ENCODE data around the gene DRICH1.
"Not testable (repeated sequence)": the region's sequence is repeated elsewhere in the genome, so short reads cannot be mapped to it uniquely, and the experiment has no call there.

Gene DRICH1

DNA sequence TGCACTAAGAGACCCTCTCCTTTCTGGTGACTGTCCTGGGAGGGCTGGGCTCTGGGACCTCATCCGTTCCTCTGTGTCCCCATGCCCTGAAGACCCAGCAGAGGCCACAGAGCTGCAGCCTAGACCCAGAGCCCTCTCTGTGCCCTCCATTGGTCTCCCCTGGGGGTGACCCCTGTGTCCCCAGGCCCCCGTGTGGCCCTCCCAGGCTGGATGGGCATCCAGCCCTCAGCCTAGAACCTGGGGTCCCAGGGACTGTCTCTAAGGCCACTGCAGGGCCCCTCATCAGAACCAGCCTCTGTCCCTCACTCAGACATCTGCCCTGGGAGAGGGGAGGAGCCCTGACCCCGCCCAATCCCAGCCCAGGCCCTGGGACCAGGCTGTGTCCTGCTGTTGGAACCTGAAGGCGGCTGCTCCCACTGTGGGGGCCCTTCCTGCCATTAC is 57.7 kb downstream of the DRICH1 start:
- no peak for DNase-seq (ENCODE audit: low read depth, low spot score)
- H3K4me3 ChIP-seq (ENCODE audit: low read length), result no peak overlapping the region

DNA sequence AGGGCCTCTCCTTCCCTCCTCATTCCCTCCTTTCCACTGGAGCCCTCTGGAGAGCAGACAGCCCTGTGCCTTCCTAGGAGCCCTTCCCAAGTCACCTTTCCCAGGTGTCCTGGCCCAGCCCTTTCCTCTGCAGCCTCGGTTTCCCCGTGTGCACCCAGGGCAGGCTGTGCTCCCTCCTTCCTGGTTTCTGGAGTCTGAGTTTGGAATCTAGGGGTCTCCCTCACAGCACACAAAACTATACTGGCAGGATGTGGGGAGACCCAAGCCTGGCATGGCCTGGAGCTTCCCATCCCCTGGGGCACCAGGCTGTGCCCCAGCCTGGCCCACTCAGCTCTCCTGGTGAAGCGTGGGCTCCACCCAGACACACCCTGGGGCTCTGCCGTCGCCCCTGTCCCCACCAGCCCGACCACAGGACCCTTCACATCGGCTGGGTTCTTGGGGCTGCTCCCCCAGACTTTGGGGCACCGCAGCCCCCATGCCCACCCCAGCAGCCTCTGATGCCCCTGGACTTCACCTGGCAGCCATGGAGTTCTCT is 58.4 kb downstream of the DRICH1 start:
- not testable (repeated sequence) for DNase-seq (ENCODE audit: low read depth, low spot score); H3K4me3 ChIP-seq (ENCODE audit: low read length)

DNA sequence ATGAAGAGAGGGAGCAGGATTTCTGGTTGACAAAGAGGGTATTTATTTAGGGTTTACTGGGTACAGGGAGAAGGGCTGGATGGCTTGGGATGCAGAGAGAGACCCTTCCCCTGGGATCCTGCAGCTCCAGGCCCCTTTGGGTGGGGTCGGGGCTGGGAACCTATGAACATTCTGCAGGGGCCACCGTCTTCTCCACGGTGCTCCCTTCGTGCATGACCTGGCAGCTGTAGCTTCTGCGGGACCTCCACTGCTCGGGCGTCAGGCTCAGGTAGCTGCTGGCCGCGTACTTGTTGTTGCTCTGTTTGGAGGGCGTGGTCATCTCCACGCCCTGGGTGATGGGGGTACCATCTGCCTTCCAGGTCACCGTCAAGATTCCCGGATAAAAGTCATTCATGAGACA is 59.0 kb downstream of the DRICH1 start:
- DNase-seq (ENCODE audit: low read depth, low spot score); H3K4me3 ChIP-seq (ENCODE audit: low read length): not testable (repeated sequence)

DNA sequence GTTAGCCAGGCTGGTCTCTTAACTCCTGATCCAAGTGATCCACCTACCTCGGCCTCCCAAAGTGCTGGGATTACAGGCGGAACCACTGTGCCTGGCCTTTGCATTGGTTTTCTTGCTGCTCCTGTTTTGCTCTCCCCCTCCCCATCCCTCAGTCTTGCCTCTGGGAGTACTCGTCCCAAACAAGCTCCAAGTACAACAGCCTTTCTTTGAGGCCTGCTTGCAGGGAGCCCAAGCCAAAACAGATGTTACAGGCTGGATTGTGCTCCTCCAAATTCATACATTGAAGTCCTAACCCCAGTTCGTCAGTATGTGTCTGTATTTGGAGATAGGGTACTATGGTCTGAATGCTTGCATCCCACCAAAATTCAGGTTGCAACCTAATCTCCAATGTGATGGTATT is 60.6 kb downstream of the DRICH1 start:
- no peak for DNase-seq (ENCODE audit: low read depth, low spot score)
- no peak overlapping the region for H3K4me3 ChIP-seq (ENCODE audit: low read length)

DNA sequence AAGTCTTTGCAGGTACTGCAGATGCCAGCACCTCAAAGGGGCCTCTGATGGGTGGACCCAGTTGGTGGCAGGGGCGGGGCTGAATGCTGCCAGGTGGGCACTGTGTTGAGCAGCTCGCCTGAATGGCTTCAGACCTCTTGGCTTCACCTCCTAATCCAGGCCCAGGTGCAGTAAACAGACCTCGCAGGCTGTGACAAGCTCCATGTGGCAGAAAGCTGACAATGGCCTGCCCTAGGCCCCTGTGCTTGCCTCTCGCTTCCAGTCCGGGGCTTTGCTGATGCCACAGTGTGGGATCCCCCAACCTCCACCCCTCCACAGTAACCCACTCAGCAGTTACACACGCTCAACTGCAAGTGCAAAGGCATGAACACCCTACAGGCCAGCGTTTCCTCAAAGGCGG is 61.4 kb downstream of the DRICH1 start:
- no peak overlapping the region for H3K4me3 ChIP-seq (ENCODE audit: low read length)
- no peak for DNase-seq (ENCODE audit: low read depth, low spot score)

DNA sequence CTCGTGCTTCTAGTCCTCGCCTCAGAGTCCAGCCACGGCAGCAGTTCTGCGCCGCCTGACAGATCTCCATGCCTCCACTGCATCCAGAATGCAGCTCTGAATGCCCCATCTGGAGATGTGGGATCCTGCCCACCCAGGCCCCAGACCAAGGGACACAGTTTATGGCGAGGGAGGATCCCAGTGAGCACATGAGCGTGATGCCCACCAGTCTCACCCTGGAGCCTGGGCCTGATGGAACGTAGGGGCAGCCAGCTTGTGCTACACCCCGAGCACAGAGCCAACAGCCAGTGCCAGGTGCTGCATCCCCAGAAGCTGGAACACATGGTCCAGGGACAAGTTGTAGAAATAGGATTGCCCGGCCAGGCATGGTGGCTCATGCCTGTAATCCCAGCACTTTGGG is 62.4 kb downstream of the DRICH1 start:
- no peak for DNase-seq (ENCODE audit: low read depth, low spot score)

DNA sequence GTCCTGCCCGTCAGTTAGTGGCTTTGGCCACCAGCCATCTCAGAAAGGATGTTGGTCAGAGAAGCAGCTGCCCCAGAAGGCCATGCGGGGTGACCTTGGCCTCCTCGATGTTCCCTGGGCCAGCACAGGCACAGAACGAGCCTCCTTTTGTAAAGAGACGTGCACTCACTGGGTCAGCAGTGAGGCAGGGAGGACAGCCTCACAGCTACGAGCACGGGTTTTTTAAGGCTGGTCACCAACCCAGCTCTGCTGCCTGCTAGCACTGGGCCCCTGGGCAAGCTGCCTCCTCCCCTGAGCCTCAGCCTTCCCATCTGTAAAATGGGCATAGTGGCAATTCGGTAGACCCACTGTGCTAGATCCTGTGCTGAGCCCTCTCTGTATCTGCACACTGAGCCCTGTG is 62.8 kb downstream of the DRICH1 start:
- DNase-seq (ENCODE audit: low read depth, low spot score), result no peak
- no peak overlapping the region for H3K4me3 ChIP-seq (ENCODE audit: low read length)

More for the DNA sequence above, 62.4 kb downstream of the DRICH1 start:
- H3K4me3 ChIP-seq (ENCODE audit: low read length), result no peak overlapping the region

DNA sequence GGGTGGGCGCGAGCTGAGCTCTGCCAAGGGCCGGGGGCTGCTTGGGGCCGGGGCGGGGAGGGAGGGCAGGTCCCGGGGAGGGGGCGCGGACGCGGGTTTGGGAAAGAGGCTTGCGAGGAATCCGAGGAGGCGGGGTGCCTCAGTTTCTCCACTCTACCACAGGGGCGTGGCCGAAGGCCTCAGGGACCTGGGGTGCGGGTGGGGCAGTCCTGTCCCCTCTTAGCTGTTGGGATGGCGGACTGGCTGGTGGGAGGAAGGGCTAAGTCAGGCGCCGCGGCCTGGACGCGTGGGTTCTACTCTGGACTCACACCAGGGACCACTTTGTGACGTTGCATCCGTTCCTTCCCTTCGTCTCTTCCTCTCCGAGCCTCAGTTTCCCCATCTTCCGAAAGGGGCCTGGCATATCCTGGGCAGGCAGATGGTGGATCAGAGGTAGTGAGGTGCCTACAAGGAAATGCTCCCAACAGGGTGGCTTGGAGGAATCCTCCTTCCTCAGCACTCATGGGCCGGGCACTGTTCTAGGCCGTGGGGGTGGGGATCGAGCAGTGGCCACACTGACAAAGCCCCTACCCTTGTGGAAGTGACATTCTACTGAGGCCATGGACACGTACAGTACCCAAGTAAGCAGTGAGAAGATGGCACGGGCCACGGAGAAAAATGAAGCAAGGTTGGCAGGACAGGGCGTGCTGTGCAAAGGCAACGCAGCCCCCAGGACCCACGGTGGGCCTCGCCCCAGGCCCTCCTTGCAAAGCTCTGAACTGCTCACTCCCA is 65.2 kb downstream of the DRICH1 start:
- DNase-seq (ENCODE audit: low read depth, low spot score), result no peak
- H3K4me3 ChIP-seq (ENCODE audit: low read length), result no peak overlapping the region

DNA sequence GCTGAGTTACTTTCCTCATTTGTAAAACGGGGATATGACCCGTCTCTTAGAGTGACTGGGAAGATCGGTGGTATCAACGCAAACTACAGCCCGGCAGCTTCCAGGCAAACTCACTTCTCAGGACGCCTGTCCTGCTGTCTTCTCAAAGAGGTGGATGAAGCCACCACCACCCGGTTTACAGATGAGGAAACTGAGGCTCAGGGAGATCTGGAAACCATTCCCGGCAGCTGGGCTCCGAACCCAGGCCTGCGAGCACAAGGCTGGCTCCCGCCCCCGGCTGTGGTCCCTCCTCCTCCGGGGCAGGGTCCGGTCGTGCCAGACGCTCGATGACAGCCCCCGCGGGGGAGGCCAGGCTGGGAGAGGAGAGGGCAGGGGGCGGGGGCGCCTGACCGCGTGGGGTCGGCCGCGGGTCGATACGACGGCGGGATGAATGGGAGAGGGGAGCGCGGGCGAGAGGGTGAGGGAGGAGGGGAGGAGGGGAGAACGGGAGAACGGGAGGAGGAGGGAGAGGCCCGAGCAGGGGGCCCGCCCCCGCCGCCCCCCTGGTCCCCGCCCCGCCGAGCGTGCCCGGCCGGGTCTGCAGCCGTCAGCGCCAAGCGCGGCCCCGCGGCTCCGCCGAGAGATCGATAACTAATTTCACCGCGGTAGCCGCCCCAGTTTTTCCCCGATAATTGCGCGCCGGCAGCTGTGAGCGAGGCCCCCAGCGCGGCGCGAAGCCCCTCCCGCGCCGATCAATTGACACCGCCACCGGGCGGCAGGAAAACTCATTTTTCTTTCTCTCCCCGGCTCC is 66.0 kb downstream of the DRICH1 start:
- DNase-seq (ENCODE audit: low read depth, low spot score), result no peak
- H3K4me3 ChIP-seq (ENCODE audit: low read length), result no peak overlapping the region

DNA sequence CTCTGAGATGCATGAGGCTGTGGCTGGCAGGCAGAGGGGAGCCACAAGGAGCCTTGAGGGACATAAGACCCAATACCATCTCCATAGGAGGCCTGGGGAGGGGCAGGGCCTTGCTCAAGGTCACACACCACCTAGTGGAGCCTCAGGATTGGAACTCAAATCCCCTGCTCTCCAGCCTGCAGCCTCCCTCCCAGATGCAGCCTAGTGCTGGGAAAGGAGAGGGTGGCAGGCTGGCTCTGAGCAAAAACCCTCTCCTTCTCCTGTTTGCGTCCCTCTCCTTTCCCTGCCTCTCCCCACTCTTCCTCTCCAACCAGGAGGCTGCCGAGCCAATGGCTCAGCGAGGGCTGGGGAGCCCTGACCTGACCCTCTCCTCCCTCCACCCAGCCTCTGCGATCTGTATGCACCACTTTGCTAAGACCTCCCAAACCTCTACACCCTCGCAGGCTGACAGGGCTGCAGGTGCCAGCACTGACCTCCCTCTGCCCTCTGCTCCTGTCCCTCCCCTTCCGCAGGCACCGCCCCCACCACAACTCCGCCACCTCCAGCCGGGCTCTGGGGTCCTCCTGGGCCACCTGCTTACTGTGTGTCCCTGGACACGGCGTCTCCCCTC is 66.7 kb downstream of the DRICH1 start:
- no peak overlapping the region for H3K4me3 ChIP-seq (ENCODE audit: low read length)
- no peak for DNase-seq (ENCODE audit: low read depth, low spot score)

DNA sequence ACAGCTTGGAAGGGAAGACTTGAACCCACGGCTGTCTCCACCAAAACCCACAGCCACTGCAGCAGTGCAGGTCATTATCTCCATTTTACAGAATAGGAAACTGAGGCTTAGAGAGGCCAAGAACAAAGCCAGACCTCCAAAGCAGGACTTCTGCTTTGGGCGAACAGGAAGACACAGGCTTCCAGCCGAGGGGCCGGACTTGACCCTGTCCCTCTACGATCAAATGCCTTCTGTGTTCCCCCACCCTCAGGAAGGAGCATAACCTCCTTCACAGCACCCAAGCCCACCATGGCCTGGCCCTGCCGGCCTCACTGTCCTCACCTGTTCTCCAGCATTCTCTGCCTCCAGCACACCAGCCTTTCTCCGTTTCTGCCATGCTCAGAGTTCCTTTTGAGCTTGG is 67.8 kb downstream of the DRICH1 start:
- DNase-seq (ENCODE audit: low read depth, low spot score), result no peak
- H3K4me3 ChIP-seq (ENCODE audit: low read length), result no peak overlapping the region

DNA sequence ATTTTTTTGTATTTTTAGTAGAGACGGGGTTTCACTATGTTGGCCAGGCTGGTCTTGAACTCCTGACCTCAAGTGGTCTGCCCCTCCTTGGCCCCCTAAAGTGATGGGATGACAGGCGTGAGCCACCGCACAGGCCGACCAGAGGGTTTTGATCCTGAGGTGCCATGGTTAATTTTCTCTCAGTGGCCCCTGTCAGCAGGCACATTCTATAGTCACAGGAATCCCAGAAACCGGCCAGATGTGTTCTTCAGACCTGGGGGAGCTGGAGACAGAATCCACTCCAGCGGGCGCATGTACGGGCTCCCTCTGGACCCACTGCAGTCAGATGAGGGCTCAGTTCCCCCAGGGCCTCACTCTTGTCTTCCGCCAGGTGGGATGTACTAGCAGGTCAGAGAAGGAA is 69.0 kb downstream of the DRICH1 start:
- DNase-seq (ENCODE audit: low read depth, low spot score), result no peak
- no peak overlapping the region for H3K4me3 ChIP-seq (ENCODE audit: low read length)

DNA sequence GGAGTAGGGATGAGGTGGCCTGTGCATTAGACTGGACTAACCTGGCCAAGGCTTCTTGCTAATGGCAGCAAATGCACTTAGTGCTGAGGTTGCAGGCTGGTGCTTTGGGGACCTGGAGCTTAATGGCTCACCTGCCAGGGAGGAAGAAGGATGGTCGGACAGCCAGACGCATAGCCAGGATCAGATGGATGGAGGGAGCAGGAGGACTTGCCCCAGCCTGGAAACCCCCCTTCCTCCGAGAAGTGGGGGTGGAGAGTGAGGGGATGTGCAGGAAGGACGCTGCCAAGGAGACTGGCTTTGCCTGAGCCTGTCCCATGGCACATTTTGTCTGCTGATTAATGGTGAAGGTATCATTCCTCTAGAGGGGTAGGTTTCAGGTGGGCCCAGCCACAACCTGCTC is 69.9 kb downstream of the DRICH1 start:
- no peak for DNase-seq (ENCODE audit: low read depth, low spot score)
- no peak overlapping the region for H3K4me3 ChIP-seq (ENCODE audit: low read length)

DNA sequence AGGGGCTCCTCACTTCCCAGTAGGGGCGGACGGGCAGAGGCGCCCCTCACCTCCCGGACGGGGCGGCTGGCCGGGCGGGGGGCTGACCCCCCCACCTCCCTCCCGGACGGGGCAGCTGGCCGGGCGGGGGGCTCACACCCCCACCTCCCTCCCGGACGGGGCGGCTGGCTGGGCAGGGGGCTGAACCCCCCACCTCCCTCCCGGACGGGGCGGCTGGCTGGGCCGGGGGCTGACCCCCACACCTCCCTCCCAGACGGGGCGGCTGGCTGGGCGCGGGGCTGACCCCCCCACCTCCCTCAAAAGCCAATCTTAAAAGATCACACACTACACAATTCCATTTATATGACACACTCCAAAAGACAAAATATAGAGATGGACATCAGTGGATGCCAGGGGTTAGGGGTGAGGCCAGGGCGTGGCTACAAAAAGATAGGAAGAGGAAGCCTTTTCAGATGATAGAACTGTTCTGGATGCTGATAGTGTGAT is 71.1 kb downstream of the DRICH1 start:
- H3K4me3 ChIP-seq (ENCODE audit: low read length); DNase-seq (ENCODE audit: low read depth, low spot score): not testable (repeated sequence)

DNA sequence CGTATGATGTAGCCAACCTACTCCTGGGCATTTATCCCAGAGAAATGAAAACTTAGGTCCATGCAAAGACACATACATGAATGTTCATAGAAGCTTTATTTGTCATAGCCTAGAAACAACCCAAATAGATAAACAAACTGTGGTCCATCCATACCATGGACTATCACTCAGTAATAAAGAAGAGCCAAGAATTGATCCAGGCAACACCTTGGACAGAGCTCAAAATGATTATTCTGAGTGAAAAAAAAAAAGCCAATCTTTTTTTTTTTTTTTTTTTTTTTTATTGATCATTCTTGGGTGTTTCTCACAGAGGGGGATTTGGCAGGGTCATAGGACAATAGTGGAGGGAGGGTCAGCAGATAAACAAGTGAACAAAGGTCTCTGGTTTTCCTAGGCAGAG is 71.9 kb downstream of the DRICH1 start:
- H3K4me3 ChIP-seq (ENCODE audit: low read length); DNase-seq (ENCODE audit: low read depth, low spot score): not testable (repeated sequence)

All from Jurkat, Clone E6-1 (cell line).